RWPE1 (cell line): ENCODE results near the gene NFIX.

Experiments
- CTCF ChIA-PET: fragments of 350-600 bp; sonication (Branson Sonifier 250); formaldehyde crosslinking; extraction: SDS; loops from one replicate; lab custom pipeline; 2021; lab: Yijun Ruan, JAX
- POLR2A ChIA-PET: fragments of 400-600 bp; formaldehyde crosslinking; extraction: SDS; loops from one replicate; lab custom pipeline; 2020; ENCODE audit warnings: antibody characterized with exemption; ENCODE audit not compliant: low non-redundant PET; lab: Yijun Ruan, JAX
- DNase-seq: peaks from one replicate; pipeline ENCODE4 v3.0.0; 2012; ENCODE audit warnings: low spot score
- H3K27ac ChIP-seq: fragments of 450-650 bp; 2 replicates; pipeline ENCODE4 v1.5.1; 2017
- TF ChIP-seq, protein P1 (sequence below): fragments of 450-650 bp; conservative IDR thresholded peaks from 2 replicates; pipeline ENCODE4 v1.5.1; 2017; ENCODE audit warnings: low read depth, mild to moderate bottlenecking

Gene NFIX

DNA sequence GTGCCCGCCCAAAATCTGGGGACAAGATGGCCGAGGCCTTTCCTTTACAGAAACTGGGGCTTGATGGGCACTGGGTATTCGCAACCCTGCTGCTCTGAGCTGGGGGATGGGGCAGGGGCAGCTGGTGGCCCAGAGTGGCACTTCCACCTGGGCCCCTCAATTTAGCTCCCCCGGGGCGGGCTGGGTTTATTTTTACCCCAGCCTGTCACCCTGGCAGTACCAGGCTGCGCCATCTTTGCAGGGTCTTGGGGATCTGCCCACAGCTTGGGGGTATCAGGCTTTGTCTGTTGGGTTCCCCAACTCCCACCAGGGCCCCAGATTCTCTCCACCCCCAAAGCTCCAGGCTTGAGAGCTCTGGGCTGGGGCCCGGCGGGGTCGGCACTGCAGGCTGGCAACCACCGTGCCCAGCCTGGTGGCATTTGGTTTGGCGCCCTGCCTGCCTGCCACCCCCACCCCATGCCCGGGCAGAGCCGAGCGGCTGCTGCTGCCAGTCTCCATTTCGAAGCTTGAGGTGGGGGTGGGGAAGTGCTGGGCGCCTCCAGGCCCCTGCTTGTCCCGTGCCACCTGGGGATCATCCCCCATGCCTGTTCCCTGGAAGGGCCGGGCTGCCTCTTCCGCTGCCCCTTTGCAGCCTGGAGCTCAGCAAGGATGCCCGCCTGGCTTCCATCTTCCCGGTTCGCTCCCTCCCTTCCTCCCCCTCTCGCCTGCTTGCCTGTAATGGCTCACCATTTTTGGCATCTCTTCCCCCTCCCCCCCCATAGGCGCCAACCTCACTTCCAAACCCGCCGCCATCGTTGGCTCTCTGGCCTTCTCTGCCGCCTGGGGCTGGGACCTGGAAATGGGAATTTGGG, 11.4 kb downstream of the NFIX start:
- no peak for DNase-seq
- POLR2A ChIA-PET = interaction anchor here (0.7 kb wide), 1 partner anchor 10 kb away, joined by 6 read pairs; no protein-coding TSS in a partner anchor

DNA sequence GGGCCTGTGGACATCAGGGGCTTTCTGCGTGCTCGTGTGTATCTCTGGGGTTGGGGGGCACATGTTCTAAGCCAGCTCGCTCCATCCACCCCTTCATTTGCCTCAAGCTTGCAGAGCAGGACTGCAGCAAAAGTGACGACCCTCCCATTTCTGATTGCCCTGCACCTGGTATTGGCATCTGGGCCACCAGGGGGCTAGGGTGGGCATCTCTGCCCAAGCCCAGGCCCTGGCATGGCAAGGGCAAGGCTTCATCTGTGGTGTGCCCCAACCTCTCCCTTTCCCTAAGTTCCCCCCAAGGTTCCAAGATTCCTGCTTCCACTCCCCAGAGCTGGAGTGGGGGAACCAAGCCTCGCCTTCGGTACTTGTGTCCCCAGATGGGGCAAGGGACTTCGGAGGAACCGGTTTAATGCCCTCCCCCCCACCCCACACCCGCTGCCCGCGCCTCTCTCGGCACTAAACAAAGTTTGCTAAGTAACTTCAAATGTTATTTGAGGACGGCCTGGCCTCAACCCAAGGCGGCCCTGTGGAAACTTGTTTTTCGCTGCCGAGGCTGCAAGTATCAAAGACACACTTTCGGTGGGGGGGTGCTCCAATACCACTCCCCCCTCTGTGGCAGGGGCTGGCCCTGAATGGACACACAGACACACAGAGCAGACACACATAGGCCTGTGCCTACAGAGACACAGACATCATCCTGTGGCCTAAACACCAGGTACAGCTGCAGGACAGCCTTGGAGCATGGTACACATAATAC, 12.2 kb downstream of the NFIX start:
- TF ChIP-seq, protein P1, sequence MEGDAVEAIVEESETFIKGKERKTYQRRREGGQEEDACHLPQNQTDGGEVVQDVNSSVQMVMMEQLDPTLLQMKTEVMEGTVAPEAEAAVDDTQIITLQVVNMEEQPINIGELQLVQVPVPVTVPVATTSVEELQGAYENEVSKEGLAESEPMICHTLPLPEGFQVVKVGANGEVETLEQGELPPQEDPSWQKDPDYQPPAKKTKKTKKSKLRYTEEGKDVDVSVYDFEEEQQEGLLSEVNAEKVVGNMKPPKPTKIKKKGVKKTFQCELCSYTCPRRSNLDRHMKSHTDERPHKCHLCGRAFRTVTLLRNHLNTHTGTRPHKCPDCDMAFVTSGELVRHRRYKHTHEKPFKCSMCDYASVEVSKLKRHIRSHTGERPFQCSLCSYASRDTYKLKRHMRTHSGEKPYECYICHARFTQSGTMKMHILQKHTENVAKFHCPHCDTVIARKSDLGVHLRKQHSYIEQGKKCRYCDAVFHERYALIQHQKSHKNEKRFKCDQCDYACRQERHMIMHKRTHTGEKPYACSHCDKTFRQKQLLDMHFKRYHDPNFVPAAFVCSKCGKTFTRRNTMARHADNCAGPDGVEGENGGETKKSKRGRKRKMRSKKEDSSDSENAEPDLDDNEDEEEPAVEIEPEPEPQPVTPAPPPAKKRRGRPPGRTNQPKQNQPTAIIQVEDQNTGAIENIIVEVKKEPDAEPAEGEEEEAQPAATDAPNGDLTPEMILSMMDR = no peak
- no peak for DNase-seq
- ChIA-PET POLR2A (no interaction called here), CTCF (interaction anchor here (0.6 to 2.2 kb wide), 6 partner anchors 12 to 87 kb away, joined by 3 to 9 read pairs (median 4); no protein-coding TSS in a partner anchor)
- peak overlapping the region; percentile 98 for H3K27ac ChIP-seq

More for the DNA sequence above, 11.4 kb downstream of the NFIX start:
- CTCF ChIA-PET = interaction anchor here (0.6 to 2.2 kb wide), 7 partner anchors 13 to 88 kb away, joined by 3 to 9 read pairs (median 4); no protein-coding TSS in a partner anchor
- TF ChIP-seq, protein P1 = no peak
- peak overlapping the region; percentile 98 for H3K27ac ChIP-seq

DNA sequence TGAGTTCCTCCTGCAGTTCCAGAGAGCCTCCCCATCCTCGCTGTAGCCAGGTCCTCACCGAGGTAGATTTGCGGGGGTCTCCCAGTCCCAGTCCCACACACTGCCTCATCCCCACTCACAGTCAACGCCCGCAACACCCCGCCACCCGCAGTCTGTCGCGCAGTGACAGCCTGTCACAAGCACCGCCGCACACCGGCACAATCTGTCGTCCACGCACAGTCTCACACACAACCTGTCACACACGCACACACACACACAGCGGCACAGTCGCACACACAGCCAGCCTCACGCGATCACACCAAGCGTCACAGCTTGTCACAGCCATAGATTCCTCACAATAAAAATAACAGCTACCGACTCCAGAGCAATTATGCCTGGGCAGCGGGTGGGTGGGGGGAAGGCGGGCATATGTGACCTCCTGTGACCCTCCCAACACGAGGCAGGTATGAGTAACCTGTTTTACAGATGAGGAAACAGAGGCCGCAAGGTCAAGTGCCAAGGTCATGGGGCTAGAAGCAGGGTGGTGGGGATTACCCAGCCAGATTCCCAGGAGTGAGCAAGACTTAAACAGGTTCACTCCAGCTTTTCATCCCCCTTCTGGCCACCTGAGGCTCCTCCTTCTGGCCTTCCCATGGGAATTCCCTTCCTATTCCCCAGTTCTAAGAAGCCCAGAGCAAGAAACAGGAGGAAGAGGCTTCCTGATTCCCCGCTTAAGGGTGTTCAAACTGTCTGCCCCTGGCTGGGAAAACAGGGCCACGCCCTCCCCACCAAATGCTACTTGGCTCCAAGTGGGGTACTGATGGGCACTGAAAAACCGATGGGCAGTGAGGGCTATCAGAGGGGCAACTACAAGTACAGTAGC, 13.9 kb downstream of the NFIX start:
- ChIA-PET CTCF (interaction anchor here (0.6 to 1.5 kb wide), 4 partner anchors 16 to 54 kb away, joined by 4 to 7 read pairs (median 5); no protein-coding TSS in a partner anchor), POLR2A (interaction anchor here (0.6 to 0.8 kb wide), 4 partner anchors 13 to 160 kb away, joined by 3 to 10 read pairs (median 4); no protein-coding TSS in a partner anchor)
- TF ChIP-seq, protein P1 = no peak
- DNase-seq = no peak
- H3K27ac ChIP-seq = peak overlapping the region; percentile 98

DNA sequence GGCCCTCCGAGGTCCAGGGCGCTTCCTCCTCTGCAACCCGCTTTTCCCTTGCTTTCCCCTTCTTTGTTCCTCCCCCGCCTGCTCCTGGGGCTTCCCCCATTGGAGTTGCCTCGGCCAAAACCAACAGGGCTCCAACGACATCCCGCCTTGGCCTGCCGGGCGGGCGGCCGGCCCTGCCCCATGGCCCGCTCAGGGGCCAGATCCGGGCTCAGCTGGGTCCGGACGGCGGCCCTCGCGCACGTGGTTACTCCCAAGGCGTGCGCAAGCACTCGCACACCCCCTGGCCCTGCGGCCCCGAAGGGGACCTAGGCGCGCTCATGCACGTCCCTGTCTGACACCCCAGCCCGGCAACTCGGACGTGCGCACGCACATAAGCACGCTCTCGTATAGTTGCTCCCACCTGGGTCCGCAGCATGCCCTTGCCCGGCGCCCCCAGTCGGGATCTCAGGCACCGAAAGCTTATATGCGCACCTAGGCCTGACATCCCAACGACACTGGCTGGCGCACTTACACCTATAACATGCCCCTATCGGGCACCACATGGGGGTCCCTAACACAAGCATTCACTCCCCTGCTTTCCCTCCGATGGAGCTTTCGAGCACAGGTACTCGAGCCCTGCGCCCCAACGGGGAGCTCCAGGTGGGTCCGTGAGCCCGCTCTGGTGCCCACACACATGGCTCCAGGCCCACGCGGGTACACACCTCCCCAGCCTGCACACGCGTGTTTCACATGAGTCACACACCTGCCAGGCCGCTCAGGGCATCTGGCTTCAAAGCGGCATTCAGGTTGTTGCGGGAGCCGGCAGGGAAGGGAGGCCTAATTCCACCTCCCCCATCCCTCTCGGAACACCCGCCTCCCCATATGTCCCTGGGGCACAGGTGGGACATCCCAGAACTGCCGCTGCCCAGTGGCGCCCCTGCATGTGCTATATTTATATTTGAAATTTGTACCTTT, 15.0 kb downstream of the NFIX start:
- peak overlapping the region; percentile 98 for H3K27ac ChIP-seq
- no peak for DNase-seq
- POLR2A ChIA-PET = no interaction called here
- TF ChIP-seq, protein P1 = no peak
- CTCF ChIA-PET = interaction anchor here (0.6 to 1.0 kb wide), 2 partner anchors 9 to 46 kb away, joined by 3 to 4 read pairs; no protein-coding TSS in a partner anchor

DNA sequence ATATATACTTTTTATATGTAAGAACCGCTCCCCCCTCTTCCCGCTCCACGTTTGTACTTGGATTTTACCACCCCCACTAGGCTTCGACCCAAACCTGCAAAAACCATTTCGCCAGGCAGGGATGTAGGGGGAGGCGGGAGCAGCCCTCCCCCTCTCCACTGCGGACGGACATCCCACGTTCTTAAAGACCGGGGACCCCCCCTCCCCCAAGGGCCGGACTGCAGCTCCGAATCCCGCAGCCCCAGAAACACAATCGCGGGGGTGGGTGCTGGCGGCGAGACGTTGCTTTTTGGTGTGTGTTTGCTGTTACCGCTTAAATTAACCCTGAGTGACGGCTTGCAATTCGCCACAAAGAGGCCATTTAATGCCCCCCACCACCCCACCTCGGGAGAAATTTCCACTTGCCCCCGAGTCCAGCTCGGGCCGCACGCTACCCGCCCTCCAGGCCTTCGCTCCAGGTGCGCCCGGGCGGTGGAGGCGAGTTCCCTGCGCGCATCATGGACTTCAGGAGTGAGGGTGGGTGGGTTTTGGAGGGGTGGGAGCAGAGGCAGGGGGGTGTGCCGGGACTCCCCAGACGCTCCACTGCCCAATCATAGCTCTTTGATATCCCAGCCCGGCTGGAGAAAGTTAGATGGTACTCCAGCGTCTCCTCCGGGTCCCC, 15.8 kb downstream of the NFIX start:
- POLR2A ChIA-PET = interaction anchor here (0.6 kb wide), 1 partner anchor 15 kb away, joined by 3 read pairs; no protein-coding TSS in a partner anchor
- CTCF ChIA-PET = interaction anchor here (1.0 kb wide), 1 partner anchor 10 kb away, joined by 3 read pairs; no protein-coding TSS in a partner anchor
- H3K27ac ChIP-seq = peak overlapping the region; percentile 98
- no peak for DNase-seq
- TF ChIP-seq, protein P1 = no peak
